Heart left ventricle (tissue), 13 donors: ENCODE results near the gene NEURL3.

Experiments
- CTCF ChIP-seq, 12 donors: fragments of 200-600 bp; sonication (generic) in 4 of 12; IDR thresholded peaks; one replicate each; pipeline versions ENCODE4 v1.5.0 to v1.8.0; 2018 to 2022; ENCODE audit warnings: antibody characterized with exemption in 12 of 12, mild to moderate bottlenecking in 5 of 12
- POLR2A ChIP-seq, 2 donors: fragments of 450-650 bp; IDR thresholded peaks; one replicate each; pipeline ENCODE4 v1.6.1; 2017; ENCODE audit warnings: antibody characterized with exemption in 2 of 2, mild to moderate bottlenecking in 2 of 2, moderate library complexity in 2 of 2
- donor health status: ischemic (EF 13 %, LVEDD 7.1; RV severe dilation, severe dysfunction).
- donor health status: DM: no; HTN: yes; CAD: no.
- donor health status: DM: no; HTN: no; CAD: no.
- donor health status: ischemic (EF 25% LVEDD 6.9; RV normal size, moderate dysfunction).
- donor health status: ischemic (EF 25% LVEDD 5.7; RV mildly dilated, moderate dysfunction).
- donor health status: ischemic (EF 35%, LVEDD 5.7; RV mildly dilated, moderate dysfunction).
- donor health status: nonischemic (EF 11% LVEDD 7.7; RV severe dilation, severe dysfunction).
- donor health status: DM: yes; HTN: yes; CAD: no.
- donor health status: PGD.
- donor health status: ischemic (EF 29% LVEDD 5.4; RV normal size, mild dysfunction).
- donor health status: nonischemic (EF 23%, LVEDD 6.1; RV moderate dilation, normal function).

GRCh38 chr2:96500385-96501066, 4.6 kb downstream of the NEURL3 start:
- TF ChIP-seq POLR2A (IDR thresholded peaks at IDR 0.05) (no peak), CTCF (IDR thresholded peaks at IDR 0.05) (no peak)
